Thyroid gland (tissue), 4 donors: ENCODE data around the gene LRRC42. TPM values are rescaled to one million over a fixed set of nuclear protein-coding genes. Genes with fewer than 3 reads are reported as not detected.
"Not testable (repeated sequence)": the region's sequence is repeated elsewhere in the genome, so short reads cannot be mapped to it uniquely, and the experiment has no call there.

ENCODE experiments used
- DNase-seq, 2 donors: peaks; one replicate each; pipeline ENCODE4 v3.0.0-alpha.2; 2019
- H3K27ac ChIP-seq, 3 donors: fragments of 200-600 bp; sonication (generic); 1 replicate in 2 of 3; 2 replicates in 1 of 3; pipeline ENCODE4 v1.5.1; 2016 to 2019; ENCODE audit warnings: mild to moderate bottlenecking in 1 of 3, moderate library complexity in 1 of 3
- H3K27me3 ChIP-seq: fragments of 200-600 bp; sonication (generic); one replicate; pipeline ENCODE4 v1.5.1; 2019
- H3K36me3 ChIP-seq, 2 donors: fragments of 200-600 bp; sonication (generic); one replicate each; pipeline ENCODE4 v1.5.1; 2016 to 2019
- H3K4me1 ChIP-seq, 2 donors: fragments of 200-600 bp; sonication (generic); one replicate each; pipeline ENCODE4 v1.5.1; 2017 to 2019
- H3K4me3 ChIP-seq, 3 donors: fragments of 200-600 bp; sonication (generic); replicated peaks in 1 of 3; 1 replicate in 2 of 3; 2 replicates in 1 of 3; pipeline ENCODE4 v1.5.1; 2016; ENCODE audit warnings: mild to moderate bottlenecking in 1 of 3
- H3K9me3 ChIP-seq: fragments of 200-600 bp; sonication (generic); one replicate; pipeline ENCODE4 v1.5.1; 2017
- POLR2A ChIP-seq, 2 donors: fragments of 450-650 bp; IDR thresholded peaks; one replicate each; pipeline ENCODE4 v1.6.1; 2017; ENCODE audit warnings: antibody characterized with exemption in 2 of 2, mild to moderate bottlenecking in 2 of 2, moderate library complexity in 1 of 2
- WGBS, 2 donors: methylation state at CpG; one replicate each; pipeline ENCODE4 v1.1.5; 2017; 5-methylcytosine and 5-hydroxymethylcytosine counted together
- intact Hi-C: fragments of 100-400 bp; cut with DNase I; formaldehyde crosslinking; loops from one replicate; pipeline ENCODE4 v1.15.1; 2023
- total RNA-seq, 4 donors: library from RNA; depleted of rRNA; stranded (reverse); fragments of >200 nt; gene quantifications; one replicate each; pipeline ENCODE4 v1.2.3, GENCODE V29; 2016
- TF ChIP-seq, protein P1 (sequence below), 6 experiments: fragments of 200-600 bp in 3 of 6; fragments of 450-650 bp in 3 of 6; sonication (generic) in 3 of 6; IDR thresholded peaks; one replicate each; pipeline ENCODE4 v1.5.1; 2016 to 2019; ENCODE audit warnings: antibody characterized with exemption in 6 of 6, mild to moderate bottlenecking in 2 of 6, inconsistent platforms in 1 of 6, moderate library complexity in 1 of 6

The LRRC42 gene
- total RNA-seq, 4 donors from 2014 or later, result 28.7 to 39.4 (median 33.7) TPM

DNA sequence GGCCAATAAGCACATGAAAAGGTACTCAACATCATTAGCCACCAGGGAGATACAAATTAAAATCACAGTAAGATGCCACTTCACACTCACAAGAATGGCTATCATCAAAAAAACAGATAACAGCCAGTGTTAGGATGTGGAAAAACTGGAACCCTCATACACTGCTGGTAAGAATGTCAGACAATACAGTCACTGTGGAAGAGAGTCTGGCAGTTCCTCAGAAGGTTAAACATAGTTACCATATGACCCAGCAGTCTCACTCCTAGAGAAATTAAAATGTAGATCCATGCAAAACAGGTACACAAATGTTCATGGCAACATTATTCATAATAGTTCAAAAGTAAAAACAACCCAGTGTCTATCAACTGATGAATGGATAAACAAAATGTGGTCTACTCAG, 38.6 kb downstream of the LRRC42 start:
- DNase-seq, result no peak
- TF ChIP-seq POLR2A (IDR thresholded peaks at IDR 0.05), result no peak
- TF ChIP-seq, protein P1, sequence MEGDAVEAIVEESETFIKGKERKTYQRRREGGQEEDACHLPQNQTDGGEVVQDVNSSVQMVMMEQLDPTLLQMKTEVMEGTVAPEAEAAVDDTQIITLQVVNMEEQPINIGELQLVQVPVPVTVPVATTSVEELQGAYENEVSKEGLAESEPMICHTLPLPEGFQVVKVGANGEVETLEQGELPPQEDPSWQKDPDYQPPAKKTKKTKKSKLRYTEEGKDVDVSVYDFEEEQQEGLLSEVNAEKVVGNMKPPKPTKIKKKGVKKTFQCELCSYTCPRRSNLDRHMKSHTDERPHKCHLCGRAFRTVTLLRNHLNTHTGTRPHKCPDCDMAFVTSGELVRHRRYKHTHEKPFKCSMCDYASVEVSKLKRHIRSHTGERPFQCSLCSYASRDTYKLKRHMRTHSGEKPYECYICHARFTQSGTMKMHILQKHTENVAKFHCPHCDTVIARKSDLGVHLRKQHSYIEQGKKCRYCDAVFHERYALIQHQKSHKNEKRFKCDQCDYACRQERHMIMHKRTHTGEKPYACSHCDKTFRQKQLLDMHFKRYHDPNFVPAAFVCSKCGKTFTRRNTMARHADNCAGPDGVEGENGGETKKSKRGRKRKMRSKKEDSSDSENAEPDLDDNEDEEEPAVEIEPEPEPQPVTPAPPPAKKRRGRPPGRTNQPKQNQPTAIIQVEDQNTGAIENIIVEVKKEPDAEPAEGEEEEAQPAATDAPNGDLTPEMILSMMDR (IDR thresholded peaks at IDR 0.05), result no peak
- peaks cover 0 to 3% of the 10 kb centered on the region in 2 donors for H3K4me1 ChIP-seq
- no peaks in the 10 kb centered on the region for H3K9me3 ChIP-seq
- H3K36me3 ChIP-seq, result no peaks in the 10 kb centered on the region
- no peaks in the 10 kb centered on the region for H3K27me3 ChIP-seq
- no peak overlapping the region for H3K27ac ChIP-seq
- no peak overlapping the region for H3K4me3 ChIP-seq
- intact Hi-C loops, result no loop called here

DNA sequence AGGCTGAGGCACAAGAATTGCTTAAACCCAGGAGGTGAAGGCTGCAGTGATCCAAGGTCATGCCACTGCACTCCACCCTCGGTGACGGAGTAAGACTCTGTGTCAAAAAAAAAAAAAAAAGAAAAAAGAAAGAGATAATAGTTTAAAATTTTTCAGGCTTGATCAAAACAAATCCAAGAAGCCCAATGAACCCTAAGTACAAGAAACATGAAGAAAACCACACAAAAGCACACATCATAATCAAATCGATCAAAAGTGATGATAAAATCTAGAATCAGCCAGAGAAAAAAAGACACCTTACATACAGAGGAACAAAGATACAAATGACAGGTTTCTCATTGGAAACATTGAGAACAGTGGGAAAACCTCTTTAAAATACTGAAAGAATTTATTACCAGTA, 40.3 kb downstream of the LRRC42 start:
- TF ChIP-seq, protein P1 (IDR thresholded peaks at IDR 0.05), result no peak
- TF ChIP-seq POLR2A (IDR thresholded peaks at IDR 0.05), result no peak
- intact Hi-C loops, result no loop called here
- no peak for DNase-seq
- Histone ChIP-seq H3K36me3 (no peaks in the 10 kb centered on the region), H3K27me3 (no peaks in the 10 kb centered on the region), H3K9me3 (no peaks in the 10 kb centered on the region), H3K4me3 (no peak overlapping the region), H3K27ac (no peak overlapping the region), H3K4me1 (peaks cover 0 to 3% of the 10 kb centered on the region in 2 donors)
- 89 to 91% methylated on average over 3 of the region's 3 CpGs for WGBS, 2 donors

DNA sequence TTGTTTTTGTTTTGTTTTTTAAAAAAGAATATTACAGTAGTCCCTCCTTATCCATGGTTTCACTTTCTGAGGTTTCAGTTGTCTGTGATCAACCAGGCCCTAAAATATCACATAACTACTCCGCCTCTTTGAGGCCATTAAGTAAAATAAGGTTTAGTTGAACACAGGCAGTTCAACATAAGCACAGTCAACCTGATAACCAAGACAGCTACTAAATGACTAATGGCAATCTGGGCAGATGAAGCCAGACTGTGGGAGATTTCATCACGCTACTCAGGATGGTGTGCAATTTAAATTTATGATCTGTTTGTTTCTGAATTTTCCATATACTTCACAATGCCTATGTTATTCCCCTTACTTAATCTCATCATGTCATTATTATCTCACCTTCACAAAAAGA, 41.7 kb downstream of the LRRC42 start:
- Histone ChIP-seq H3K4me3 (no peak overlapping the region), H3K36me3 (no peaks in the 10 kb centered on the region), H3K4me1 (no peaks in the 10 kb centered on the region), H3K27ac (no peak overlapping the region), H3K9me3 (no peaks in the 10 kb centered on the region), H3K27me3 (no peaks in the 10 kb centered on the region)
- WGBS, 2 donors, result 86 to 98% methylated on average over 2 of the region's 2 CpGs
- no peak for TF ChIP-seq POLR2A (IDR thresholded peaks at IDR 0.05)
- TF ChIP-seq, protein P1 (IDR thresholded peaks at IDR 0.05), result no peak
- intact Hi-C loops, result no loop called here
- DNase-seq, result no peak

DNA sequence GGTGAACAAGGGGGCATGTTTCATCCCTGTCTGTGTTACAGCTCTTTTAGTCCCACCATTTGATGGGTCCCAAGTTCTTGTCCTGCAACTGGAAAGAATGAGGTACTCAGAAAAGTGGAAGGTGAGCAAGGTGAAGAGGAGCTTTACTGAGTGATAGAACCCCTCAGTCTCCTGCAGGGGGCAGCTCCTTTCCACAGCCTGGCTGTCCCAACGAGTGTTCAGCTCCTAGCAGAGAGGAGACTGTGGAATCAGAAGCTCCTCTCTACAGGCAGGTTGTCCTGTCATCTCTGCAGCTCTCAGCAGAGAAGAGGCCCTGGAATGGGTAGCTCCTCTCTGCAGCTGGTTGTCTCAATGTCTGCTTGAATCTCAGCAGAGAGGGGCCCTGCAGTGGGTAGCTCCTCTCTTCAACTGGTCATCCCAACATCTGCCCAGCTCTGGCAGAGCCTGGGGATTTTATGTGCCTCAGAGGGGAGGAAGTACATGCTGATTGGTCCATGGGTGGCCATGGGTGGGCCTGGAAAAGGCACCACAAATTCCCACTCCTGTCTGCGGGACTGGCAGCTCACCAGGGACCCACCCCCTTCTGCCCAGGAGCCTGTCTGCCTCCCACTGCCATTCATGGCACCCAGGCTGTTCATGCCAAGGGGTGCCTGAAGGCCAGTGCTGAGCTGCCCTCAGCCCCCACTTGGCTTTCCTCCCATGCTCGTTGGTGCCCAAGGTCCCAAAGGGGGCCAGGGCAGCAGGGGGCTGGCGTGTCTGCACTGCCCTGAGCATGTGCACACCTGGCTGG, 46.1 kb downstream of the LRRC42 start:
- DNase-seq, result no peak
- no peak for TF ChIP-seq POLR2A (IDR thresholded peaks at IDR 0.05)
- TF ChIP-seq, protein P1 (IDR thresholded peaks at IDR 0.05), result no peak
- no peaks in the 10 kb centered on the region for H3K36me3 ChIP-seq
- 67 to 72% methylated on average over 2 of the region's 4 CpGs for WGBS, 2 donors
- H3K27me3 ChIP-seq, result no peaks in the 10 kb centered on the region
- H3K9me3 ChIP-seq, result no peaks in the 10 kb centered on the region
- intact Hi-C loops, result no loop called here
- H3K27ac ChIP-seq, result no peak overlapping the region
- no peak overlapping the region for H3K4me3 ChIP-seq
- H3K4me1 ChIP-seq, result no peaks in the 10 kb centered on the region

DNA sequence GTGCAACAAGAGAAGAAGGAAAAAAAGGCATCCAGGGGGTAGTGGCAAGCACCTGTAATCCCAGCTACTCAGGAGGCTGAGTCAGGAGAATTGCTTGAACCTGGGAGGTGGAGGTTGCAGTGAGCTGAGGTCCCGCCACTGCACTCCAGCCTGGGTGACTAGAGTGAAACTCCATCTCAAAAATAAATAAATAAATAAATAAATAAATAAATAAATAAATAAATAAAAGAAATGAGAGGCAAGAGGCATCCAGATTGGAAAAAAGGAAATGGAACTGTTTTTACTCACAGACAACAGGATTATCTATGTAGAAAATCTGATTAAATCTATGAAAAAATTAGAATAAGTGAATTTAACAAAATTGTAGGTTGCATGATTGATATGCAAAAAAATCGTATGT, 48.4 kb downstream of the LRRC42 start:
- 90 to 91% methylated on average over 2 of the region's 2 CpGs for WGBS, 2 donors
- H3K4me1 ChIP-seq, intact Hi-C loops: not testable (repeated sequence)

More for the DNA sequence above, 48.4 kb downstream of the LRRC42 start:
- DNase-seq, H3K4me3 ChIP-seq, H3K27me3 ChIP-seq, H3K9me3 ChIP-seq, H3K27ac ChIP-seq, H3K36me3 ChIP-seq: not testable (repeated sequence)
